Activated T-cell treated with anti-CD3 and anti-CD28 coated beads, Interleukin-2, amount 50 U/mL, for 72 hours (primary cell): ENCODE measurements around the gene ERFL. TPM values are rescaled to one million over a fixed set of nuclear protein-coding genes. Genes with fewer than 3 reads are reported as not detected.

ENCODE experiments used
- ATAC-seq, 2 donors: fragments of 150-1000 bp; cut with Tn5 transposase; replicated peaks in 1 of 2; 2 replicates each; pipeline ENCODE4 v1.10.0; 2021; ENCODE audit warnings: moderate library complexity in 2 of 2, mild to moderate bottlenecking in 1 of 2
- DNase-seq, 2 donors: peaks; one replicate each; pipeline ENCODE4 v3.0.0; 2021 to 2022; ENCODE audit warnings: mixed read lengths in 1 of 2
- H3K27ac Mint-ChIP-seq: one replicate; pipeline ENCODE4 v1.8.0; 2022; ENCODE audit warnings: mild to moderate bottlenecking, moderate library complexity, mixed read lengths
- H3K27me3 Mint-ChIP-seq: one replicate; pipeline ENCODE4 v1.8.0; 2022; ENCODE audit warnings: low read depth, mixed read lengths
- H3K36me3 Mint-ChIP-seq, 2 donors: one replicate each; pipeline ENCODE4 v1.8.0; 2022; ENCODE audit warnings: mixed read lengths in 2 of 2, mild to moderate bottlenecking in 1 of 2; ENCODE audit not compliant: insufficient read depth in 2 of 2
- H3K4me1 Mint-ChIP-seq: one replicate; pipeline ENCODE4 v1.8.0; 2022; ENCODE audit warnings: low read depth, mixed read lengths
- H3K4me3 Mint-ChIP-seq, 2 donors: one replicate each; pipeline ENCODE4 v1.8.0; 2022; ENCODE audit warnings: mild to moderate bottlenecking in 2 of 2, mixed read lengths in 2 of 2, moderate library complexity in 2 of 2
- H3K9me3 Mint-ChIP-seq, 2 donors: one replicate each; pipeline ENCODE4 v1.8.0; 2022; ENCODE audit warnings: mixed read lengths in 2 of 2
- total RNA-seq, 2 donors: library from RNA; stranded (reverse); gene quantifications; one replicate each; pipeline ENCODE4 v1.2.3, GENCODE V29; 2022

The ERFL gene
- total RNA-seq, 2 donors from 2014 or later, result 3.3 to 4.1 TPM

- ATAC-seq (peak; percentile 0 to 2), DNase-seq (no peak)
- peak overlapping the region; percentile 74 for H3K27ac Mint-ChIP-seq
- peaks cover 12% of the 10 kb centered on the region for H3K27me3 Mint-ChIP-seq
- H3K4me3 Mint-ChIP-seq, result peak overlapping the region in 1 of 2 donors; percentile 18
- H3K4me1 Mint-ChIP-seq, result peaks cover 37% of the 10 kb centered on the region
- H3K9me3 Mint-ChIP-seq, result no peaks in the 10 kb centered on the region
- no peaks in the 10 kb centered on the region for H3K36me3 Mint-ChIP-seq
These were observed 16.1 kb downstream of the ERFL start for GRCh38 chr19:41911889-41912731.

DNA sequence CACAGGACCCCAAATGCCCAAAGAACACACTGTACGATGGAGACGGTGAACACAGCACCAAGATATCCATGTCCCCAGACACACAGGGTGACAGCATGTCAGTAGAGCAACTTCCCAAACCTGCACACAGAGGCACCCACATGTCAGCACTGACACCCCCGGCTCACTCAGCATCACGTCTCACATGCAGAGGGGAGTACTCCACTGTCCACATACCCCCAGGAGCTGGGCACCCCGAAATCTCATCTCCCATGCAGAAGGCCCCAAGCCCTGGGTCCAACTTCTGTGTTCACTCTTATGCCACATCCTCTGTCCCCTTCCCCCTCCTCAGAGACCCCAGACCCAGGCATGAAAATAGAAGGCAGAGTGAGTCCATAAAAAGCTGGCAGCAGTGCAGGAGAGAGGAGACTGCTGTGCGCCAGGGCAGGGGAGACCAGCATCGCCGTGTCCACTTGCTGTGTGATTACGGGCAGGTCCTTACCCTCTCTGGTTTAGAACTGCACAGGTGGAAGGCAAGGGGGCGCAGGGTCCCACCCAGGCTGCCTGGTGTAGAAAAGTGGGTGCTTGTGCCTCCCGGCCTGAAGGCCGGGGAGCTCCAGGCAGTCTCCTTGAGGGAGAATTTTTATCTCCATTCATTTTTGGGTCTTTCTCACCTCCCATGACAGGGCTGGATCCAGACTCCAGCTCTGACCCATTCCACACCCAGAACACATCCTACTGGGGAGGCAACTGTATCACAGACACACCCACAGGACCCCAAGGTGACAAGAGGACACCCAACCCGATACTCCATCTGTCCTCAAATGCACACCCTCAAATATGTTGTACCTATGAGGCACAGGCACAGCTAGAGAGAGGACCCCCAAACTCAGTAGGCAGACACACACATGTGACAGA, 17.0 kb downstream of the ERFL start:
- Mint-ChIP-seq H3K9me3 (no peaks in the 10 kb centered on the region), H3K27ac (no peak overlapping the region), H3K4me1 (peaks cover 42% of the 10 kb centered on the region), H3K27me3 (peaks cover 12% of the 10 kb centered on the region), H3K36me3 (peaks cover 0 to 4% of the 10 kb centered on the region in 2 donors), H3K4me3 (no peak overlapping the region)
- DNase-seq (no peak), ATAC-seq (peak in 1 of 2 donors; percentile 8)

GRCh38 chr19:41910240-41910991, 17.8 kb downstream of the ERFL start:
- peaks cover 42% of the 10 kb centered on the region for H3K4me1 Mint-ChIP-seq
- no peaks in the 10 kb centered on the region for H3K9me3 Mint-ChIP-seq
- no peak overlapping the region for H3K27ac Mint-ChIP-seq
- no peak overlapping the region for H3K4me3 Mint-ChIP-seq
- H3K27me3 Mint-ChIP-seq, result peaks cover 12% of the 10 kb centered on the region
- peak in 1 of 2 donors; percentile 1 for ATAC-seq
- DNase-seq, result no peak
- peaks cover 3 to 8% of the 10 kb centered on the region in 2 donors for H3K36me3 Mint-ChIP-seq

DNA sequence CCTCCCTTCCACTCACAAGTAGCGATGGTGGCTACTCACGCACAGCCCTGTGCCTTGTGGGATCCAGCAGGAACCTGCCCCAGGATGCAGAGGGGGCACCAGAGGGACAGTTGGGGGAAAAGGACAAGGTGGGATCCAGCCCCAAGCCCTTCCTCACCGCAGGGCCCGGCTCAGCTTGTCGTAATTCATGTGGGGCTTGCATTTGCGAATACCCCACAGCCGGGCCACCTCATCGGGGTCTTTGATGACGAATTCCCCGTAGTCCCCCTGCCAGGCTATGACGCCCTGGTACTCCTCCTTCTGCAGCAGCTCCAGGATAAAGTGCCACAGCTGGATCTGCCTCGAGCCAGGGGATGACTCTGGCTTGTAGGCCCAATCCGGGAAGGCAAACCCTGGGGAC, 18.5 kb downstream of the ERFL start:
- no peak for DNase-seq
- Mint-ChIP-seq H3K4me1 (peaks cover 48% of the 10 kb centered on the region), H3K36me3 (peaks cover 3 to 9% of the 10 kb centered on the region in 2 donors), H3K27ac (no peak overlapping the region), H3K9me3 (no peaks in the 10 kb centered on the region), H3K27me3 (peaks cover 12% of the 10 kb centered on the region), H3K4me3 (no peak overlapping the region)
- no peak for ATAC-seq

DNA sequence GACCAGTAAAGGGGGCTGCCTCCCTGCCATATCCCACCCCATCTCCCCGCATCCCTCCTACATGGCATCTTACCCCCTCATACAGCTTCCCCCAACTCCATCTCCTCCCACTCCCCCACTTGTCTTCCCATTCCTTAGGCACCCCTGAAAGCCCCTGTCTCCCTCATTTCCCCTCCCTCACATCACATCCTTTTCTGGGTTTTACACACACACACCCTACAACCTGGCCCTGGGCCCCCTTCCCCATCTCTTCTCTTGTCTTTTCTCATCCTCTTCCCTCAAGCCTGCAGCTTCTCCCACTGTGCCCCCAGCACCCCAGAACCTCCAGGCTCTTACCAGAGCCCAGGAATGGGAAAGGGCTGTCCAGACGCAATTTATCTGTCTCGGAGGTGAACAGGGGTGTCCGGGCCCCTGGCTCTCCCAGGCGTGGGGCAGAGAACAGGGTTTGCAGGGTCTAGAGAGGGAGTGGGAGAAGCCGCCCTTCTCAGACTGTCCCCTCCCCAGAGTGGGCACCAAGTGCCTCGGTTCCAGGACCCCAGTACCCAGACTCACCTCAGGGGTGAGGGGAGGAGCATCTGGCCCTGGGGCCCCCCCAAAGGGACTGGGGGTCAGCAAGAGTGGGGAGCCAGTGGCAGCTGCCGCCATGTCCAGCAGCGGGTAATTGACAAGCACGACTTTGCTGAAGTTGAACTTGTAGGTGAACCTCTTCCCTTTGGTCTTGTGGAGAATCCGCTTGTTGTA, 19.4 kb downstream of the ERFL start:
- Mint-ChIP-seq H3K4me3 (no peak overlapping the region), H3K4me1 (peaks cover 45% of the 10 kb centered on the region), H3K27ac (no peak overlapping the region), H3K27me3 (peaks cover 12% of the 10 kb centered on the region), H3K36me3 (peaks cover 3 to 14% of the 10 kb centered on the region in 2 donors), H3K9me3 (no peaks in the 10 kb centered on the region)
- DNase-seq, result no peak
- no peak for ATAC-seq

- Mint-ChIP-seq H3K36me3 (peaks cover 5 to 18% of the 10 kb centered on the region in 2 donors), H3K27ac (no peak overlapping the region), H3K9me3 (no peaks in the 10 kb centered on the region), H3K27me3 (peaks cover 12% of the 10 kb centered on the region), H3K4me3 (no peak overlapping the region), H3K4me1 (peaks cover 39% of the 10 kb centered on the region)
- DNase-seq, result no peak
- ATAC-seq, result no peak
These were observed 20.1 kb downstream of the ERFL start for GRCh38 chr19:41907994-41908615.

- H3K27ac Mint-ChIP-seq, result peak overlapping the region; percentile 17
These were observed 21.2 kb downstream of the ERFL start for GRCh38 chr19:41906916-41907680.

GRCh38 chr19:41906271-41906670, 22.0 kb downstream of the ERFL start:
- DNase-seq (no peak), ATAC-seq (no peak)
- no peaks in the 10 kb centered on the region for H3K27me3 Mint-ChIP-seq
- H3K9me3 Mint-ChIP-seq, result no peaks in the 10 kb centered on the region
- no peak overlapping the region for H3K4me3 Mint-ChIP-seq
- H3K36me3 Mint-ChIP-seq, result peaks cover 5 to 25% of the 10 kb centered on the region in 2 donors
- peak overlapping the region; percentile 17 for H3K27ac Mint-ChIP-seq
- H3K4me1 Mint-ChIP-seq, result peaks cover 36% of the 10 kb centered on the region

More at GRCh38 chr19:41906916-41907680, 21.2 kb downstream of the ERFL start:
- H3K36me3 Mint-ChIP-seq, result peaks cover 5 to 20% of the 10 kb centered on the region in 2 donors
- H3K27me3 Mint-ChIP-seq, result peaks cover 7% of the 10 kb centered on the region
- no peak overlapping the region for H3K4me3 Mint-ChIP-seq
- no peaks in the 10 kb centered on the region for H3K9me3 Mint-ChIP-seq
- DNase-seq (no peak), ATAC-seq (no peak)
- peaks cover 39% of the 10 kb centered on the region for H3K4me1 Mint-ChIP-seq

DNA sequence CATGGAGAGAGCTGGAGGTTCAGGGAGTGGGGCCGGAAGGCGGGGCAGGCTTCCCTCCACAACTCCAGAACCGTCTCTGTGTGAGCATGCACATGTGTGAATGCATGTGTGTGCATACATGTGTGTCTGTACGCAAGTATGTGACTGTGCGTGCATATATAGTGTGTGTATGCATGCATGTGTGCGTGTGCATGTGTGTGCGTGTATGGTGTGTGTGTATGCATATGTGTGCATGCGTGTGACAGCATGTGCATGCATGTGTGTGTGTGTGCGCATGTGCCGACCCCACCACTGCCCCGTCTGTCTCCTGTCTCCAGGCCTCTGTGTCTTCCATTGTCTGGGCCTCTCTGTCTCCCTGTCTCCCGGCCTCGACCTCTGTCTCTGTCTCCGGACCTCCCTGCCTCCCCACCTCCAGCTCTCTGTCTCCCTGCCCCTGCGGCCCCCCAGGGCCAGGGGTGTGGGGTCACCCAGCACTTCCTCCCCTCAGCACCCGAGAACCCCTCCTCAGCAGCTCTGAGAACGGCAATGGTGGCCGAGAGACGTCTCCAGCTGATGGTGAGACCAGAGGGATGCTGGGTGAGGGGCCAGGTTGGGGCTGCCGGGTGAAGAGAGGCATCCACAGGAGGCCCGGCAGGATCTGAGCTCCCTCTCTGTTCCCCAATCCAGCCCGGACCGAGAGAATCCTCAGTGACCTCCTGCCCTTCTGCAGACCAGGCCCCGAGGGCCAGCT, 22.8 kb downstream of the ERFL start:
- H3K9me3 Mint-ChIP-seq, result no peaks in the 10 kb centered on the region
- H3K4me1 Mint-ChIP-seq, result peaks cover 30% of the 10 kb centered on the region
- no peak for ATAC-seq
- H3K36me3 Mint-ChIP-seq, result peaks cover 5 to 26% of the 10 kb centered on the region in 2 donors
- no peak overlapping the region for H3K4me3 Mint-ChIP-seq
- no peaks in the 10 kb centered on the region for H3K27me3 Mint-ChIP-seq
- DNase-seq, result no peak
- H3K27ac Mint-ChIP-seq, result no peak overlapping the region

DNA sequence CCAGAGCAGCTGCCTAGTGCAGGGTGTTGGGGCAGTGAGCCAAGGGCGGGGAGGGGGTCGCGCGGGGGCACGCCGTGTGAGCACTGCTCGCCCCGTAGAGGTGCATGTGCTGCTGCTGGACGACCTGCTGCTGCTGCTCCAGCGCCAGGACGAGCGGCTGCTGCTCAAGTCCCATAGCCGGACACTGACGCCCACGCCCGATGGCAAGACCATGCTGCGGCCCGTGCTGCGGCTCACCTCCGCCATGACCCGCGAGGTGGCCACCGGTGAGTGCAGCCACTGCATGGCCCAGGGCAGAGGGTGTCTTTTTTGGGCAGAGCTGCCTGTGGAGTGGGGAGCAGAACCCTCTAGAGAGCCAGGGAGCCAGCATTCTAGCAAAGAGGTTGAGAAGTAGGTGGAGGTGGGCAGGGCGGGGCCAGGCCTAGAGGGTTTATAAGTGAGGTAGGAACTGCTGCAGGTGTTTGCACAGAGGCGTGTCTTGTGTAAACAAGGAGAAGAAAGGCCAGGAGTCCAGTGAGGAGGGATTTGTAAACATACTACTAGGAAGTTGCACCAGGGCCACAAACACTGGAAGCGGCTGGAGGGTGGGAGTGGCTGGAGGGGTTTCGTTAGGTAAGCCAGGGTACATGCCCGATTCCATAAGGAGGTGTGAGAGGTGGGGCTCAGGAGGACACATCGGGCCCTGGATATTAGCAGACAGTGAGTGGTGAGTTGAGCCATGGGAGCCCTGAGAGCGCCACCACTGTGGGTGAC, 24.0 kb downstream of the ERFL start:
- no peaks in the 10 kb centered on the region for H3K27me3 Mint-ChIP-seq
- no peak overlapping the region for H3K4me3 Mint-ChIP-seq
- peaks cover 25% of the 10 kb centered on the region for H3K4me1 Mint-ChIP-seq
- peaks cover 5 to 28% of the 10 kb centered on the region in 2 donors for H3K36me3 Mint-ChIP-seq
- no peaks in the 10 kb centered on the region for H3K9me3 Mint-ChIP-seq
- DNase-seq, result no peak
- ATAC-seq, result no peak
- H3K27ac Mint-ChIP-seq, result peak overlapping the region; percentile 31
